GM12878 (cell line): Measurements from ENCODE around the gene EFNA4. TPM values are rescaled to one million over a fixed set of nuclear protein-coding genes. Genes with fewer than 3 reads are reported as not detected.
A peak's percentile ranks its signal among the peaks of the same experiment; 100 is the strongest.

Experiments used
- ATAC-seq: fragments of 200-7000 bp; cut with Tn5 transposase; 3 replicates; pipeline ENCODE4 v1.9.1; 2020; ENCODE audit warnings: mild to moderate bottlenecking, moderate library complexity
- BruUV-seq: library from RNA; stranded (reverse); fragments of 400-500 nt; replicated peaks from 2 replicates; lab custom pipeline; 2021; lab: Mats Ljungman, UMichigan
- CTCF ChIA-PET: fragments of 300-600 bp; sonication (Branson Sonifier 250); formaldehyde crosslinking; extraction: SDS; loops from one replicate; lab custom pipeline; 2021; ENCODE audit warnings: inconsistent platforms; lab: Yijun Ruan, JAX
- POLR2A ChIA-PET: fragments of 350-600 bp; formaldehyde crosslinking; extraction: SDS; loops from one replicate; lab custom pipeline; 2021; ENCODE audit warnings: inconsistent platforms; lab: Charles Lee
- RAD21 ChIA-PET: fragments of 300-600 bp; sonication (Branson Sonifier 250); formaldehyde crosslinking; loops from one replicate; lab custom pipeline; 2023; ENCODE audit warnings: antibody characterized with exemption; ENCODE audit not compliant: unreplicated experiment; lab: Charles Lee
- SMC1A ChIA-PET: fragments of 300-600 bp; sonication (Branson Sonifier 250); formaldehyde crosslinking; loops from one replicate; lab custom pipeline; 2023; ENCODE audit not compliant: unreplicated experiment, uncharacterized antibody; lab: Charles Lee
- DNase-seq: peaks from one replicate; pipeline ENCODE4 v3.0.0-alpha.2; 2011; ENCODE audit warnings: low read depth, low spot score
- FAIRE-seq: peaks from 3 replicates; lab custom pipeline; 2011; peaks lifted over from hg19 to GRCh38; lab: Jason Lieb, UNC
- H2AFZ ChIP-seq: 2 replicates; pipeline ENCODE4 v1.6.0; 2011; ENCODE audit warnings: low read depth, low read length, control low read depth; ENCODE audit not compliant: control insufficient read depth
- H3K27ac ChIP-seq: 2 replicates; pipeline ENCODE4 v1.5.1; 2011; ENCODE audit warnings: control low read depth; ENCODE audit not compliant: control insufficient read depth, insufficient read depth
- H3K27me3 ChIP-seq, 2 experiments: replicated peaks in 1 of 2; 2 replicates each; pipeline versions ENCODE4 v1.6.0 to v1.6.1; 2011; ENCODE audit warnings: low read length in 1 of 2; ENCODE audit not compliant: control insufficient read depth in 2 of 2, insufficient read depth in 2 of 2
- H3K36me3 ChIP-seq, 2 experiments: 2 replicates each; pipeline ENCODE4 v1.5.1; 2011; ENCODE audit warnings: low read length in 1 of 2; ENCODE audit not compliant: control insufficient read depth in 2 of 2, insufficient read depth in 2 of 2
- H3K4me1 ChIP-seq: 2 replicates; pipeline ENCODE4 v1.6.1; 2011; ENCODE audit warnings: mild to moderate bottlenecking, low read length, moderate library complexity, mixed read lengths; ENCODE audit not compliant: control insufficient read depth, insufficient read depth
- H3K4me2 ChIP-seq: 2 replicates; pipeline ENCODE4 v1.6.0; 2011; ENCODE audit warnings: control low read depth; ENCODE audit not compliant: control insufficient read depth, insufficient read depth
- H3K4me3 ChIP-seq: fragments of 200-600 bp; sonication (generic); 2 replicates; pipeline ENCODE4 v1.5.1; 2016
- H3K79me2 ChIP-seq: 2 replicates; pipeline ENCODE4 v1.6.0; 2011; ENCODE audit warnings: low read length; ENCODE audit not compliant: control insufficient read depth, insufficient read depth
- H3K9ac ChIP-seq: 2 replicates; pipeline ENCODE4 v1.8.0; 2011; ENCODE audit warnings: low read length, control low read depth, mixed read lengths; ENCODE audit not compliant: control insufficient read depth, insufficient read depth
- H3K9me3 ChIP-seq: replicated peaks from 3 replicates; pipeline ENCODE4 v1.5.1; 2011; ENCODE audit warnings: mild to moderate bottlenecking, low read length; ENCODE audit not compliant: control insufficient read depth, insufficient read depth
- H4K20me1 ChIP-seq: 2 replicates; pipeline ENCODE4 v1.6.0; 2011; ENCODE audit not compliant: control insufficient read depth, insufficient read depth
- POLR2AphosphoS5 ChIP-seq: IDR thresholded peaks from 2 replicates; pipeline ENCODE4 v1.6.1; 2011; ENCODE audit warnings: mild to moderate bottlenecking, low read length, inconsistent platforms
- RB1 ChIP-seq: fragments of 450-650 bp; formaldehyde crosslinking; IDR thresholded peaks from 2 replicates; pipeline ENCODE4 v1.6.1; 2017; ENCODE audit warnings: mild to moderate bottlenecking, borderline replicate concordance
- WGBS: methylation state at CpG from one replicate; pipeline ENCODE4 v1.1.6; 2016; ENCODE audit warnings: low lambda C conversion rate; ENCODE audit not compliant: insufficient replicate concordance, insufficient coverage; ENCODE audit errors: missing lambda C conversion rate; 5-methylcytosine and 5-hydroxymethylcytosine counted together
- in situ Hi-C: fragments of 300-500 bp; cut with MboI; formaldehyde crosslinking; loops from 9 replicates; pipeline ENCODE4 v1.14.3; 2018; ENCODE audit warnings: mixed read lengths
- intact Hi-C: fragments of 100-400 bp; cut with micrococcal nuclease; formaldehyde crosslinking; loops from one replicate; pipeline ENCODE4 v1.14.2; 2022; ENCODE audit not compliant: unreplicated experiment
- polyA plus RNA-seq, 11 experiments: library from polyadenylated mRNA; depleted of rRNA in 4 of 11; unstranded in 6 of 11; stranded (reverse) in 5 of 11; fragments of >200 nt; fragmentation: Nextera tagmentation in 4 of 11; fragmentation: Illumina TruSeq in 1 of 11; extraction: Ambion mirVana in 4 of 11; extraction: Trizol in 1 of 11; gene quantifications; 1 replicate in 1 of 11; 2 replicates in 10 of 11; pipeline versions ENCODE4 v1.2.1 to v1.2.3, GENCODE V29; 2011 to 2016; ENCODE audit warnings: inconsistent platforms in 2 of 11, missing spikeins in 2 of 11, low read depth in 1 of 11
- total RNA-seq, 4 experiments: library from RNA; depleted of rRNA in 3 of 4; stranded (reverse); fragments of >200 nt in 3 of 4; fragmentation: Illumina TruSeq in 1 of 4; extraction: Trizol in 1 of 4; gene quantifications; 2 replicates each; pipeline versions ENCODE4 v1.2.1 to v1.2.3, GENCODE V29; 2013 to 2021

Gene EFNA4
- total and polyA plus RNA-seq, 10 of the 15 experiments (the other 5 are each of a cell fraction or from before 2014, with no cell fraction given): 0.52 to 14.1 (median 4.8) TPM

GRCh38 chr1:155016231-155016831 lies 47.2 kb upstream of the EFNA4 start:
- no peak for ATAC-seq
- Histone ChIP-seq H3K27ac (peak overlapping the region; percentile 75), H3K36me3 (peaks cover 0 to 18% of the 10 kb centered on the region in 2 experiments; a peak in 3 of 4 replicates), H2AFZ (no peak overlapping the region), H3K4me1 (peaks cover 23% of the 10 kb centered on the region), H3K4me3 (no peak overlapping the region)
- FAIRE-seq: no peak
- POLR2A ChIA-PET: interaction anchor here (0.6 to 2.8 kb wide), 12 partner anchors 8 to 177 kb away, joined by 3 to 11 read pairs (median 4); partner anchors contain the start of genes FLAD1, PMVK and ZBTB7B
- WGBS: 25% methylated on average over 23 of the region's 26 CpGs
- TF ChIP-seq POLR2AphosphoS5 (0 out of 2 replicates have a peak, but pooled peaks have one; percentile 7), RB1 (no peak)
- TF ChIP-seq, all 136 proteins: peak for 1
- Histone ChIP-seq H3K9ac (no peak overlapping the region), H3K79me2 (no peaks in the 10 kb centered on the region; the same call in 1 of the 2 replicates), H3K9me3 (no peaks in the 10 kb centered on the region), H4K20me1 (no peaks in the 10 kb centered on the region), H3K27me3 (no peaks in the 10 kb centered on the region), H3K4me2 (peak overlapping the region; percentile 90)
- DNase-seq: no peak
- in situ Hi-C loops (no loop called here), intact Hi-C loops (loop anchor here (2.0 kb wide), 2 partner anchors 14 to 32 kb away; partner anchors contain the start of gene ZBTB7B)
- ChIA-PET RAD21 (interaction anchor here (0.8 to 3.1 kb wide), 12 partner anchors 13 to 457 kb away, joined by 3 to 14 read pairs (median 4); partner anchors contain the start of genes ADAM15, SHC1 and ZBTB7B), SMC1A (interaction anchor here (0.6 to 2.8 kb wide), 15 partner anchors 12 to 457 kb away, joined by 3 to 14 read pairs (median 3); partner anchors contain the start of genes FLAD1, LENEP and PYGO2), CTCF (interaction anchor here (0.6 to 4.2 kb wide), 22 partner anchors 9 to 456 kb away, joined by 3 to 42 read pairs (median 6); partner anchors contain the start of genes FLAD1, PMVK, PYGO2 and SHC1)
- BruUV-seq: TSS peak; percentile 42
